ENCODE measurements around the gene F12. TPM values are rescaled to one million over a fixed set of nuclear protein-coding genes. Genes with fewer than 3 reads are reported as not detected.
A peak's percentile ranks its signal among the peaks of the same experiment; 100 is the strongest.

F12 gene
- total RNA-seq, 1 experiment from 2014 or later: 16.5 TPM

DNA sequence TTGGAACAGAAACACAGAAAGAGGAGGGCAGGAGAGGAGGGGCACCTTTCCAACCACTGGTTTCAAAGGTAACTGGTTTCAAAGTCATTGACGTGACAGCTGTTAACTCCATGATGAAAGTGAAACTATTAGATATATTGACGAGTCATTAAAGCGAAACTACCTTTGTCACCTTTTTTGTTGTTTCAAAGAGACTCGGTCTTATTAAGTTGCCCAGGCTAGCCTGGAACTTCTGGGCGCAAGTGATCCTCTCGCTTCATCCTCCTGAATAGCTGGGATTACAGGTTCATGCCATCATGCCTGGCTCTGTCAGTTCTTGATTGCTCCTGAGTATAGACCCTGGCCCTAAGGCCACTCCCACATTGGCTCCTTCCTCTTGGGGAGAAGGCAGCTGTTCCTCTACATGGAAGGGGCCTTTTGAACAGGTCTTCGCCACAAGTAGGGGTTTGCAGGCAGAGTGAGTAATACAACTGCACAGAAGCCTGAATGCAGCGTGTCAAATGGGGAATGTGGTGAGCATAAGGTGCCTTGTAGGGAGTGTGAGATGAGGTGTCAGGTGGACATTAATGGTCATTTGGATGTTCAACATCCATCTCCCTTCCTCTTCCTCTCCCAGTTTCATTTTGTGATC, 3.4 kb upstream of the F12 start:
- intact Hi-C loops (cut with micrococcal nuclease): no loop called here
- Mint-ChIP-seq H3K27ac (ENCODE audit: low read depth, unreplicated experiment) (no peak overlapping the region), H3K4me1 (ENCODE audit: insufficient read depth, unreplicated experiment) (no peaks in the 10 kb centered on the region), H3K27me3 (ENCODE audit: insufficient read depth, unreplicated experiment) (no peaks in the 10 kb centered on the region), H3K4me3 (ENCODE audit: unreplicated experiment) (no peak overlapping the region), H3K9me3 (ENCODE audit: unreplicated experiment) (no peaks in the 10 kb centered on the region), H3K36me3 (ENCODE audit: insufficient read depth, unreplicated experiment) (peaks cover 8% of the 10 kb centered on the region)
- TF ChIP-seq, protein P1, sequence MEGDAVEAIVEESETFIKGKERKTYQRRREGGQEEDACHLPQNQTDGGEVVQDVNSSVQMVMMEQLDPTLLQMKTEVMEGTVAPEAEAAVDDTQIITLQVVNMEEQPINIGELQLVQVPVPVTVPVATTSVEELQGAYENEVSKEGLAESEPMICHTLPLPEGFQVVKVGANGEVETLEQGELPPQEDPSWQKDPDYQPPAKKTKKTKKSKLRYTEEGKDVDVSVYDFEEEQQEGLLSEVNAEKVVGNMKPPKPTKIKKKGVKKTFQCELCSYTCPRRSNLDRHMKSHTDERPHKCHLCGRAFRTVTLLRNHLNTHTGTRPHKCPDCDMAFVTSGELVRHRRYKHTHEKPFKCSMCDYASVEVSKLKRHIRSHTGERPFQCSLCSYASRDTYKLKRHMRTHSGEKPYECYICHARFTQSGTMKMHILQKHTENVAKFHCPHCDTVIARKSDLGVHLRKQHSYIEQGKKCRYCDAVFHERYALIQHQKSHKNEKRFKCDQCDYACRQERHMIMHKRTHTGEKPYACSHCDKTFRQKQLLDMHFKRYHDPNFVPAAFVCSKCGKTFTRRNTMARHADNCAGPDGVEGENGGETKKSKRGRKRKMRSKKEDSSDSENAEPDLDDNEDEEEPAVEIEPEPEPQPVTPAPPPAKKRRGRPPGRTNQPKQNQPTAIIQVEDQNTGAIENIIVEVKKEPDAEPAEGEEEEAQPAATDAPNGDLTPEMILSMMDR (IDR thresholded peaks at IDR 0.05; ENCODE audit: unreplicated experiment): no peak
- ChIA-PET CTCF (interaction anchor here (1.4 to 2.4 kb wide), 2 partner anchors 9 to 22 kb away, joined by 3 to 10 read pairs; no protein-coding TSS in a partner anchor), POLR2A (interaction anchor here (0.7 to 7.6 kb wide), 3 partner anchors 9 to 104 kb away, joined by 3 to 36 read pairs (median 20); partner anchors contain the start of genes DDX41 and GRK6)
- BruUV-seq (replicated peaks): no TSS peak
- DNase-seq (ENCODE audit: unreplicated experiment): no peak

DNA sequence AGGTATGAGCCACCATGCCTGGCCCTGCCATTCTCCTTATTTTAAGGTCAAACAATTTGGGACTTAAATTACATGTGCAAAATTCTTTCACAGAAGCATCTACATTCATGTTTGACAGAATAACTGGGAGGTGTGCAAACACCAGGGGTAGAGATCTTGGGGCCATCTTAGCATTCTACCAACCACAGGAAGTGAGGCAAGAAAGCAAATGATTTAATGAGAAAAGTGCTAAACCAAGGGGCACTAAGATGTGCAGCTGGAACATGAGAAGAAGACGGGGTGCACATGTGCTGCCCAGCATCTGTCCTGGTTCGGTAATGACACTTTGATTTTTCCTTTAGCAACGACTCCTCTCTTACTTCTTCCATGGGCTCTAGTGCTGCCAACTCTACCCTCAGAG, 1.2 kb upstream of the F12 start:
- no peaks in the 10 kb centered on the region for H3K4me1 Mint-ChIP-seq (ENCODE audit: insufficient read depth, unreplicated experiment)
- H3K36me3 Mint-ChIP-seq (ENCODE audit: insufficient read depth, unreplicated experiment): peaks cover 8% of the 10 kb centered on the region
- intact Hi-C loops (cut with micrococcal nuclease): no loop called here
- TF ChIP-seq, protein P1 (IDR thresholded peaks at IDR 0.05; ENCODE audit: unreplicated experiment): no peak
- ChIA-PET POLR2A (no interaction called here), CTCF (interaction anchor here (0.6 to 2.0 kb wide), 2 partner anchors 20 to 101 kb away, joined by 3 to 10 read pairs; no protein-coding TSS in a partner anchor)
- H3K27me3 Mint-ChIP-seq (ENCODE audit: insufficient read depth, unreplicated experiment): no peaks in the 10 kb centered on the region
- H3K27ac Mint-ChIP-seq (ENCODE audit: low read depth, unreplicated experiment): no peak overlapping the region
- H3K9me3 Mint-ChIP-seq (ENCODE audit: unreplicated experiment): no peaks in the 10 kb centered on the region
- BruUV-seq (replicated peaks): no TSS peak
- no peak overlapping the region for H3K4me3 Mint-ChIP-seq (ENCODE audit: unreplicated experiment)
- DNase-seq (ENCODE audit: unreplicated experiment): no peak

DNA sequence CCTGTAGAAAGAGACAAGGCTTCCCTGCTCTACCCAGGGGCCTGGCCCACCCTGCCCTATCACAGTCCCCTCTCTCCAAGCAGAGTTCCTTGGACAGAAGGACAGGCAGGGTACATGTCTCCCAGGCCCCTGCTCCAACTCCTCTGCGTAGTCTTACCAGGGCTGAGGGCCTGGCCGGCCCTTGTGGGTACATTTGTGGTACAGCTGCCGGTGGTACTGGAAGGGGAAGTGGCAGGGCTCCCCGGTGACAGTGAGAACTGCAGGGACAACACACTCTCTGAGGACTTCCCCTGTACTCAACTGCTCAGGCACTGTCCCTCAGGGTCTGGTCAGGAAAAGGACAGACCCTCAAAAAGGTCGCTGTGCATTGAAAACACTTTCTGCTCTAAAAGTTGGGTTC, 3.6 kb downstream of the F12 start:
- no TSS peak for BruUV-seq (replicated peaks)
- TF ChIP-seq, protein P1 (IDR thresholded peaks at IDR 0.05; ENCODE audit: unreplicated experiment): no peak
- Mint-ChIP-seq H3K27ac (ENCODE audit: low read depth, unreplicated experiment) (no peak overlapping the region), H3K9me3 (ENCODE audit: unreplicated experiment) (no peaks in the 10 kb centered on the region), H3K27me3 (ENCODE audit: insufficient read depth, unreplicated experiment) (no peaks in the 10 kb centered on the region), H3K36me3 (ENCODE audit: insufficient read depth, unreplicated experiment) (peaks cover 21% of the 10 kb centered on the region), H3K4me3 (ENCODE audit: unreplicated experiment) (no peak overlapping the region), H3K4me1 (ENCODE audit: insufficient read depth, unreplicated experiment) (peaks cover 25% of the 10 kb centered on the region)
- POLR2A ChIA-PET: interaction anchor here (1.1 to 7.3 kb wide), 6 partner anchors 10 to 92 kb away, joined by 3 to 202 read pairs (median 64); partner anchors contain the start of genes GRK6, PDLIM7 and PRR7
- no peak for DNase-seq (ENCODE audit: unreplicated experiment)
- intact Hi-C loops (cut with micrococcal nuclease): no loop called here
- CTCF ChIA-PET: interaction anchor here (5.5 to 8.5 kb wide), 5 partner anchors 14 to 96 kb away, joined by 55 to 277 read pairs (median 134); partner anchors contain the start of genes GRK6 and PRR7

DNA sequence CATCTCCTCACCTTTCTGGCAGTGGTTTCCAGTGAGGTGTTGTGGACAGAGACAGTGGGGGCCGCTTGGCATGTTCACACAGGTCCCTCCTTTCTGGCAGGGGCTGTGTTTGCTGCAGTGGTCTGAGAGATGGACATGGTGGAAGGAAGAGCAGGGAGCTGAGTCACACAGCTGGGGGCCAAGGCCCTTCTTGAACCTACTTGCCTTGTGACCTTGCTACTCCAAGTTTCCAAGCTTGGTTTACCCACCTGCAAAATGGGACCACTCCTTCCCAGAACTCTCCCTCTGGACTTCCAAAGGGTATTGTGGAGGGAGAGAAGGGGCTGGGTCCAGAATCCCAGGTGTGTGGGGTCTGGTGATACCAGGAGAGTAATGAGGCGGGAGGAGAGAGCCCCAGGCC, 4.1 kb downstream of the F12 start:
- ChIA-PET CTCF (interaction anchor here (0.6 to 8.5 kb wide), 22 partner anchors 10 to 392 kb away, joined by 3 to 277 read pairs (median 11); partner anchors contain the start of genes DOK3, GRK6 and PRR7), POLR2A (interaction anchor here (0.6 to 7.3 kb wide), 7 partner anchors 10 to 449 kb away, joined by 3 to 202 read pairs (median 36); partner anchors contain the start of genes GRK6, PDLIM7 and PRR7)
- no peaks in the 10 kb centered on the region for H3K9me3 Mint-ChIP-seq (ENCODE audit: unreplicated experiment)

More for the DNA sequence above, 4.1 kb downstream of the F12 start:
- peak overlapping the region; percentile 87 for H3K4me3 Mint-ChIP-seq (ENCODE audit: unreplicated experiment)
- H3K27me3 Mint-ChIP-seq (ENCODE audit: insufficient read depth, unreplicated experiment): no peaks in the 10 kb centered on the region
- BruUV-seq (replicated peaks): no TSS peak
- peaks cover 25% of the 10 kb centered on the region for H3K4me1 Mint-ChIP-seq (ENCODE audit: insufficient read depth, unreplicated experiment)
- peaks cover 19% of the 10 kb centered on the region for H3K36me3 Mint-ChIP-seq (ENCODE audit: insufficient read depth, unreplicated experiment)
- H3K27ac Mint-ChIP-seq (ENCODE audit: low read depth, unreplicated experiment): peak overlapping the region; percentile 85
- no peak for DNase-seq (ENCODE audit: unreplicated experiment)
- intact Hi-C loops (cut with micrococcal nuclease): no loop called here
- TF ChIP-seq, protein P1 (IDR thresholded peaks at IDR 0.05; ENCODE audit: unreplicated experiment): no peak
